Measurements from ENCODE around the gene HHAT.
A peak's percentile ranks its signal among the peaks of the same experiment; 100 is the strongest.
"Not testable (repeated sequence)": the region's sequence is repeated elsewhere in the genome, so short reads cannot be mapped to it uniquely, and the experiment has no call there.

HHAT gene

DNA sequence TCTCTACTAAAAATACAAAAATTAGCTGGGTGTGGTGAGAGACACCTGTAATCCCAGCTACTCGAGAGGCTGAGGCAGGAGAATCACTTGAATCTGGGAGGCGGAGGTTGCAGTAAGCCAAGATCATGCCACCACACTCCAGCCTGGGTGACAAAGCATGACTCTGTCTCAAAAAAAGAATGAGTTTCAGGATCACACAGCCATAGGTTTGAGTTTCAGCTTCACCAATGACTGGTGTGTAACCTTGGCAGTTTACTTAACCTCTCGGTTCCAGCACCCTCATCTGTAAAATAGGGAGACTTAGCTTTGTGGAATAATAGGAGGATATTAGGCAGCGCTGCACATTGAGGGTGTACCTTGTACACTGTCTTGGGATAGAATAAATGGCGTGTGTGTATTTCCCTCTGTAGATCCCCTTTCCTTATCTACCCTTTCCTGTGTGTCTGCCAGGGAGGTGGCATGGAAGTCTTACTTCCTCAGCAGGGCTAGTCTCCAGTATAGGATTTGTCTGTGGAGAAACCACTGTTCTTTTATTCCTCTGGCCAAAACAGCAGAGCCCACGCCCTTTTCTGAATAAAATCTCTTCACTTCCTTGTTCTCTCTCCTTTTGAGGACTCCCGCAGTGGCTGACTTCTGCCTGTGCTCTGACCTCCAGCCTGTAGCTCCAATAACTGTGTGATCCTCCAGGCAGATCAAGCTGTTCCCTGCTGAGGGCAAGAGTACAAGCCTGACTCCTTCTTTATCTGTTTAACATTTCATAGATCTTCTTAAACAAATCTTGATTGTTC lies 90.4 kb downstream of the HHAT start:
- DNase-seq (ENCODE audit: low read depth) = peak; percentile 10
- no peak overlapping the region for H3K4me3 ChIP-seq (ENCODE audit: low read depth, low read length)
- TF ChIP-seq CTCF (conservative IDR thresholded peaks at IDR 0.05; ENCODE audit: low read depth, low read length) = no peak

- not testable (repeated sequence) for H3K4me3 ChIP-seq (ENCODE audit: low read depth, low read length)
Observed at GRCh38 chr1:210426696-210427095, 98.0 kb downstream of the HHAT start.

DNA sequence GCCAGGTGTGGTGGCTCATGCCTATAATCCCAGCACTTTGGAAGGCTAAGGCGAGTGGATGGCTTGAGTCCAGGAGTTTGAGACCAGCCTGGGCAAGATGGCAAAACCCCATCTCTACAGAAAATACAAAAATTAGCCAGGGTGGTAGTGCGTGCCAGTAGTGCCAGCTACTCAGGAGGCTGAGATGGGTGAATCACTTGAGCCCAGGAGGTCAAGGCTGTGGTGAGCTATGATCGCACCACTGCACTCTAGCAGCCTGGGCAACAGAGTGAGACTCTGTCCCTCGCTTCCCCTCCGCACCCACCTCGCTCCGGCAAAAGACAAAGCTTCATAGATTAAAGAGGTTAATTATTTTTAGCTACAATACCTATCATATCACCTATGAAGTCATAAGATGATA lies 100.0 kb downstream of the HHAT start:
- H3K4me3 ChIP-seq (ENCODE audit: low read depth, low read length) = no peak overlapping the region
- DNase-seq (ENCODE audit: low read depth) = no peak
- no peak for TF ChIP-seq CTCF (conservative IDR thresholded peaks at IDR 0.05; ENCODE audit: low read depth, low read length)

More at GRCh38 chr1:210426696-210427095, 98.0 kb downstream of the HHAT start:
- DNase-seq (ENCODE audit: low read depth) = not testable (repeated sequence)

- no peak for DNase-seq (ENCODE audit: low read depth)
- no peak for TF ChIP-seq CTCF (conservative IDR thresholded peaks at IDR 0.05; ENCODE audit: low read depth, low read length)
Observed at GRCh38 chr1:210434223-210434622, 105.5 kb downstream of the HHAT start.

GRCh38 chr1:210437111-210437510 lies 108.4 kb downstream of the HHAT start:
- no peak for TF ChIP-seq CTCF (conservative IDR thresholded peaks at IDR 0.05; ENCODE audit: low read depth, low read length)
- DNase-seq (ENCODE audit: low read depth) = no peak
- H3K4me3 ChIP-seq (ENCODE audit: low read depth, low read length) = no peak overlapping the region

More at GRCh38 chr1:210434223-210434622, 105.5 kb downstream of the HHAT start:
- no peak overlapping the region for H3K4me3 ChIP-seq (ENCODE audit: low read depth, low read length)

- no peak for DNase-seq (ENCODE audit: low read depth)
- no peak overlapping the region for H3K4me3 ChIP-seq (ENCODE audit: low read depth, low read length)
Observed at GRCh38 chr1:210437781-210438180, 109.1 kb downstream of the HHAT start.

More at GRCh38 chr1:210437781-210438180, 109.1 kb downstream of the HHAT start:
- no peak for TF ChIP-seq CTCF (conservative IDR thresholded peaks at IDR 0.05; ENCODE audit: low read depth, low read length)

Measured in choroid plexus epithelial cell (primary cell).